Pancreas (tissue), 10 donors: ENCODE measurements around the gene RAB33A. TPM values are rescaled to one million over a fixed set of nuclear protein-coding genes. Genes with fewer than 3 reads are reported as not detected.

Source experiments
- ATAC-seq, 4 donors: fragments of 200-7000 bp; cut with Tn5 transposase; one replicate each; pipeline versions ENCODE4 v1.8.0 to v1.9.1; 2020; ENCODE audit warnings: mild to moderate bottlenecking in 4 of 4, moderate library complexity in 4 of 4
- DNase-seq, 6 donors: peaks; one replicate each; pipeline ENCODE4 v3.0.0-alpha.2; 2020
- FAIRE-seq: peaks from 2 replicates; lab custom pipeline; 2012; peaks lifted over from hg19 to GRCh38; lab: Jason Lieb, UNC
- H3K27ac ChIP-seq, 4 donors: fragments of 200-600 bp; sonication (generic); 1 replicate in 3 of 4; 2 replicates in 1 of 4; pipeline versions ENCODE4 v1.5.0 to v1.8.0; 2020
- H3K27me3 ChIP-seq, 4 donors: fragments of 200-600 bp; one replicate each; pipeline ENCODE4 v1.8.0; 2021
- H3K36me3 ChIP-seq, 3 donors: fragments of 200-600 bp; sonication (generic) in 1 of 3; one replicate each; pipeline versions ENCODE4 v1.5.0 to v1.8.0; 2020 to 2021
- H3K4me1 ChIP-seq, 3 donors: fragments of 200-600 bp; one replicate each; pipeline ENCODE4 v1.8.0; 2021
- H3K4me3 ChIP-seq, 4 donors: fragments of 200-600 bp; sonication (generic) in 2 of 4; one replicate each; pipeline versions ENCODE4 v1.5.0 to v1.8.0; 2020 to 2021
- H3K9me3 ChIP-seq, 4 donors: fragments of 200-600 bp; one replicate each; pipeline ENCODE4 v1.8.0; 2021
- CTCF ChIP-seq, 4 donors: fragments of 200-600 bp; sonication (generic) in 3 of 4; IDR thresholded peaks; one replicate each; pipeline versions ENCODE4 v1.5.0 to v1.8.0; 2021; ENCODE audit warnings: antibody characterized with exemption in 4 of 4
- WGBS, 2 donors: extraction: QIAGEN DNeasy Blood & Tissue Kit; methylation state at CpG; one replicate each; pipeline ENCODE4 v1.1.7; 2013; 5-methylcytosine and 5-hydroxymethylcytosine counted together
- intact Hi-C, 3 donors: fragments of 100-400 bp; cut with DNase I; formaldehyde crosslinking; loops; one replicate each; pipeline versions ENCODE4 v1.11.1 to v1.14.2; 2022
- polyA plus RNA-seq, 2 donors: library from polyadenylated mRNA; stranded (reverse); fragments of 200-250 nt; gene quantifications; one replicate each; pipeline ENCODE4 v1.2.3, GENCODE V29; 2013
- total RNA-seq, 6 donors: library from RNA; stranded (reverse); fragmentation: NEBNext Ultra II Directional in 4 of 6; extraction: Animal tissue kit (Norgen Biotek cat#: 25700) in 4 of 6; gene quantifications; one replicate each; pipeline versions ENCODE4 v1.2.1 to v1.2.4, GENCODE V29; 2021 to 2023
- donor health status: healthy with polysubstance abuse.
- donor health status: DM: no; HTN: no; CAD: no; lungs with moderate emphysema.
- donor health status: DM: no; HTN: no; CAD: no.
- donor health status: control.
- donor health status: control.
- donor health status: Bipolar disorder and iron deficiency.
- donor health status: DM: yes; HTN: yes; CAD: no.
- donor health status: DM: no; HTN: no; CAD: no.
- donor health status: DM: no; HTN: no; CAD: no.
- donor health status: DM: yes; HTN: yes; CAD: no.

Gene RAB33A
- under 1 TPM in 1 of 6 donors, not detected in 5; 0.17 TPM for total RNA-seq
- polyA plus RNA-seq = under 1 TPM; 0.23 to 0.38 TPM

GRCh38 chrX:130171446-130172126, at the start of gene RAB33A:
TSS of gene RAB33A (plus strand) at chrX:130171962. CDS start at chrX:130172063, 101 bp downstream.
- intact Hi-C loops = no loop called here

GRCh38 chrX:130124577-130124976, 47.2 kb upstream of the RAB33A start:
- FAIRE-seq = no peak

More at GRCh38 chrX:130171446-130172126, at the start of gene RAB33A:
- no peaks in the 10 kb centered on the region for H3K9me3 ChIP-seq
- peaks cover 0 to 9% (median 3%) of the 10 kb centered on the region in 4 donors for H3K27me3 ChIP-seq
- no peaks in the 10 kb centered on the region for H3K36me3 ChIP-seq
- peak within 1 kb of the TSS in 3 of 4 donors; percentile 7 to 30 (median 20) for H3K4me3 ChIP-seq
- peak; percentile 18 to 51 (median 44) for ATAC-seq
- FAIRE-seq = no peak
- no peaks in the 10 kb centered on the region for H3K4me1 ChIP-seq
- 2 to 38% methylated on average over 52 to 58 of the region's 61 CpGs for WGBS, 2 donors
- no peak for TF ChIP-seq CTCF (IDR thresholded peaks at IDR 0.05)
- H3K27ac ChIP-seq = no peak within 1 kb of the TSS
- DNase-seq = peak in 1 of 6 donors; percentile 66

GRCh38 chrX:130125091-130125874, 46.5 kb upstream of the RAB33A start:
- intact Hi-C loops = no loop called here
- no peak for TF ChIP-seq CTCF (IDR thresholded peaks at IDR 0.05)
- ATAC-seq (peak; percentile 66 to 86 (median 78)), FAIRE-seq (peak; percentile 45), DNase-seq (peak in 4 of 6 donors; percentile 70 to 79 (median 71))
- H3K4me1 ChIP-seq = no peaks in the 10 kb centered on the region
- H3K4me3 ChIP-seq = no peak overlapping the region
- no peaks in the 10 kb centered on the region for H3K27me3 ChIP-seq
- WGBS, 2 donors = 38 to 42% methylated on average over 13 of the region's 13 CpGs
- no peaks in the 10 kb centered on the region for H3K36me3 ChIP-seq
- H3K9me3 ChIP-seq = no peaks in the 10 kb centered on the region
- peak overlapping the region in 1 of 4 donors; percentile 28 for H3K27ac ChIP-seq

More at GRCh38 chrX:130124577-130124976, 47.2 kb upstream of the RAB33A start:
- intact Hi-C loops = no loop called here
- Histone ChIP-seq H3K9me3 (no peaks in the 10 kb centered on the region), H3K36me3 (no peaks in the 10 kb centered on the region), H3K27ac (no peak overlapping the region), H3K27me3 (no peaks in the 10 kb centered on the region), H3K4me3 (no peak overlapping the region), H3K4me1 (no peaks in the 10 kb centered on the region)
- DNase-seq (no peak), ATAC-seq (no peak)
- WGBS, 2 donors = 69 to 91% methylated on average over 4 of the region's 4 CpGs
- TF ChIP-seq CTCF (IDR thresholded peaks at IDR 0.05) = no peak

DNA sequence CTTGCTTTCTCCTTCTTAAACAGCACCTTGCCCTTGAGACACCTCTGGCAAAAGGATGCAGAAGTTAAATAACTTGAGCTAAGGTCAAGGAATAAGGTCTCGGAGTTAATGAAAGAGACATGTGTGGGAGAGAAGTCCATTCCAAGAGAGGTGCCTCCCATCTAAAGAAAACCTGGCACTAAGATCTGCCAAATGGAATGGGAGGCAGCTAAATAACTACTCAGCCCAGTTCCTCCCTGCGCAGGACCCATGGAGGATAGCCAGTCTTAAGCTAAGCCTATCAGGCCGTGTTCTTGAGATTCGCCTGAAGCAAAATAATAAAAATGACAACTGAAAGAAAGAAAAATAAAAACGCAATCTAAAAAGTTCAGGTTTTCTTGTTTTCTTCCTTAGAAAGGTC, 40.8 kb upstream of the RAB33A start:
- DNase-seq (no peak), ATAC-seq (no peak), FAIRE-seq (no peak)
- 77 to 94% methylated on average over 5 of the region's 5 CpGs for WGBS, 2 donors
- TF ChIP-seq CTCF (IDR thresholded peaks at IDR 0.05) = no peak
- Histone ChIP-seq H3K4me3 (no peak overlapping the region), H3K9me3 (no peaks in the 10 kb centered on the region), H3K36me3 (peaks cover 0 to 9% (median 4%) of the 10 kb centered on the region in 3 donors), H3K27ac (no peak overlapping the region), H3K4me1 (no peaks in the 10 kb centered on the region), H3K27me3 (no peaks in the 10 kb centered on the region)
- intact Hi-C loops = no loop called here
